Tibial nerve (tissue), 4 donors: ENCODE measurements around the gene BDH1. TPM values are rescaled to one million over a fixed set of nuclear protein-coding genes. Genes with fewer than 3 reads are reported as not detected.
A peak's percentile ranks its signal among the peaks of the same experiment; 100 is the strongest.

Experiments used
- DNase-seq, 2 donors: peaks; one replicate each; pipeline ENCODE4 v3.0.0-alpha.2; 2019; ENCODE audit warnings: low spot score in 2 of 2
- H3K27ac ChIP-seq, 4 donors: fragments of 200-600 bp; sonication (generic) in 3 of 4; one replicate each; pipeline ENCODE4 v1.5.1; 2017 to 2019; ENCODE audit warnings: mild to moderate bottlenecking in 1 of 4
- H3K27me3 ChIP-seq, 2 donors: fragments of 200-600 bp; sonication (generic) in 1 of 2; one replicate each; pipeline versions ENCODE4 v1.5.1 to v1.6.0; 2017 to 2019
- H3K36me3 ChIP-seq, 3 donors: fragments of 200-600 bp; sonication (generic); one replicate each; pipeline ENCODE4 v1.5.1; 2018 to 2019
- H3K4me1 ChIP-seq, 4 donors: fragments of 200-600 bp; sonication (generic) in 3 of 4; one replicate each; pipeline ENCODE4 v1.5.1; 2017 to 2019
- H3K4me3 ChIP-seq, 4 donors: fragments of 200-600 bp; sonication (generic) in 3 of 4; one replicate each; pipeline ENCODE4 v1.5.1; 2017 to 2019; ENCODE audit warnings: mild to moderate bottlenecking in 1 of 4, moderate library complexity in 1 of 4
- H3K9me3 ChIP-seq, 4 donors: fragments of 200-600 bp; sonication (generic) in 3 of 4; one replicate each; pipeline ENCODE4 v1.5.1; 2017 to 2019
- EP300 ChIP-seq, 2 donors: sonication (generic); formaldehyde crosslinking; IDR thresholded peaks; one replicate each; pipeline ENCODE4 v1.6.1; 2017; ENCODE audit warnings: antibody characterized with exemption in 2 of 2, mild to moderate bottlenecking in 1 of 2
- POLR2A ChIP-seq, 2 donors: fragments of 450-650 bp; IDR thresholded peaks; one replicate each; pipeline ENCODE4 v1.6.1; 2017; ENCODE audit warnings: antibody characterized with exemption in 2 of 2, mild to moderate bottlenecking in 2 of 2, moderate library complexity in 2 of 2
- WGBS, 2 donors: methylation state at CpG; one replicate each; pipeline ENCODE4 v1.1.5; 2018; 5-methylcytosine and 5-hydroxymethylcytosine counted together
- total RNA-seq, 4 donors: library from RNA; depleted of rRNA; stranded (reverse); fragments of >200 nt; gene quantifications; one replicate each; pipeline ENCODE4 v1.1.0, GENCODE V29; 2016
- TF ChIP-seq, protein P1 (sequence below), 5 experiments: fragments of 200-600 bp in 3 of 5; fragments of 450-650 bp in 2 of 5; sonication (generic) in 3 of 5; IDR thresholded peaks; one replicate each; pipeline ENCODE4 v1.5.1; 2016 to 2019; ENCODE audit warnings: antibody characterized with exemption in 5 of 5, mild to moderate bottlenecking in 3 of 5, moderate library complexity in 2 of 5

BDH1 gene
- total RNA-seq, 4 donors from 2014 or later: 15.1 to 24.3 (median 18.7) TPM

GRCh38 chr3:197501496-197501878 lies 54.3 kb downstream of the BDH1 start:
- no peaks in the 10 kb centered on the region for H3K36me3 ChIP-seq
- no peak overlapping the region for H3K27ac ChIP-seq
- H3K9me3 ChIP-seq: no peaks in the 10 kb centered on the region
- no peak overlapping the region for H3K4me3 ChIP-seq
- DNase-seq: no peak
- H3K4me1 ChIP-seq: peaks cover 0 to 5% (median 0%) of the 10 kb centered on the region in 4 donors
- whole genome bisulfite sequencing, 2 donors: 90 to 94% methylated on average over 1 of the region's 1 CpG
- no peaks in the 10 kb centered on the region for H3K27me3 ChIP-seq
- TF ChIP-seq POLR2A (IDR thresholded peaks at IDR 0.05) (no peak), EP300 (IDR thresholded peaks at IDR 0.05) (no peak)
- TF ChIP-seq, protein P1, sequence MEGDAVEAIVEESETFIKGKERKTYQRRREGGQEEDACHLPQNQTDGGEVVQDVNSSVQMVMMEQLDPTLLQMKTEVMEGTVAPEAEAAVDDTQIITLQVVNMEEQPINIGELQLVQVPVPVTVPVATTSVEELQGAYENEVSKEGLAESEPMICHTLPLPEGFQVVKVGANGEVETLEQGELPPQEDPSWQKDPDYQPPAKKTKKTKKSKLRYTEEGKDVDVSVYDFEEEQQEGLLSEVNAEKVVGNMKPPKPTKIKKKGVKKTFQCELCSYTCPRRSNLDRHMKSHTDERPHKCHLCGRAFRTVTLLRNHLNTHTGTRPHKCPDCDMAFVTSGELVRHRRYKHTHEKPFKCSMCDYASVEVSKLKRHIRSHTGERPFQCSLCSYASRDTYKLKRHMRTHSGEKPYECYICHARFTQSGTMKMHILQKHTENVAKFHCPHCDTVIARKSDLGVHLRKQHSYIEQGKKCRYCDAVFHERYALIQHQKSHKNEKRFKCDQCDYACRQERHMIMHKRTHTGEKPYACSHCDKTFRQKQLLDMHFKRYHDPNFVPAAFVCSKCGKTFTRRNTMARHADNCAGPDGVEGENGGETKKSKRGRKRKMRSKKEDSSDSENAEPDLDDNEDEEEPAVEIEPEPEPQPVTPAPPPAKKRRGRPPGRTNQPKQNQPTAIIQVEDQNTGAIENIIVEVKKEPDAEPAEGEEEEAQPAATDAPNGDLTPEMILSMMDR (IDR thresholded peaks at IDR 0.05): no peak

- H3K27ac ChIP-seq: no peak overlapping the region
- H3K4me3 ChIP-seq: no peak overlapping the region
- no peaks in the 10 kb centered on the region for H3K36me3 ChIP-seq
- DNase-seq: no peak
- H3K9me3 ChIP-seq: no peaks in the 10 kb centered on the region
- no peak for TF ChIP-seq POLR2A (IDR thresholded peaks at IDR 0.05)
- no peak for TF ChIP-seq EP300 (IDR thresholded peaks at IDR 0.05)
- TF ChIP-seq, protein P1 (IDR thresholded peaks at IDR 0.05): no peak
- no peaks in the 10 kb centered on the region for H3K27me3 ChIP-seq
- H3K4me1 ChIP-seq: peaks cover 0 to 5% (median 0%) of the 10 kb centered on the region in 4 donors
Measured at GRCh38 chr3:197500812-197501211, 55.0 kb downstream of the BDH1 start.

- Histone ChIP-seq H3K4me3 (no peak overlapping the region), H3K27ac (no peak overlapping the region), H3K36me3 (no peaks in the 10 kb centered on the region), H3K9me3 (no peaks in the 10 kb centered on the region), H3K4me1 (peaks cover 0 to 5% (median 0%) of the 10 kb centered on the region in 4 donors), H3K27me3 (no peaks in the 10 kb centered on the region)
- 82 to 94% methylated on average over 8 of the region's 8 CpGs for WGBS, 2 donors
- TF ChIP-seq, protein P1 (IDR thresholded peaks at IDR 0.05): no peak
- TF ChIP-seq EP300 (IDR thresholded peaks at IDR 0.05) (no peak), POLR2A (IDR thresholded peaks at IDR 0.05) (no peak)
- DNase-seq: no peak
Measured at GRCh38 chr3:197499427-197499826, 56.3 kb downstream of the BDH1 start.

- 93% methylated on average over 59 of the region's 60 CpGs for WGBS, 2 donors
Measured at GRCh38 chr3:197498499-197499241, 57.1 kb downstream of the BDH1 start.

GRCh38 chr3:197496746-197497125 lies 59.0 kb downstream of the BDH1 start:
- H3K27me3 ChIP-seq: no peaks in the 10 kb centered on the region
- no peaks in the 10 kb centered on the region for H3K4me1 ChIP-seq
- TF ChIP-seq POLR2A (IDR thresholded peaks at IDR 0.05) (no peak), EP300 (IDR thresholded peaks at IDR 0.05) (no peak)
- TF ChIP-seq, protein P1 (IDR thresholded peaks at IDR 0.05): no peak
- no peaks in the 10 kb centered on the region for H3K36me3 ChIP-seq
- no peaks in the 10 kb centered on the region for H3K9me3 ChIP-seq
- DNase-seq: no peak
- peak overlapping the region in 1 of 4 donors; percentile 20 for H3K27ac ChIP-seq
- WGBS, 2 donors: 78 to 100% methylated on average over 1 of the region's 1 CpG
- no peak overlapping the region for H3K4me3 ChIP-seq

More at GRCh38 chr3:197498499-197499241, 57.1 kb downstream of the BDH1 start:
- DNase-seq: no peak
- TF ChIP-seq EP300 (IDR thresholded peaks at IDR 0.05): no peak
- no peak for TF ChIP-seq POLR2A (IDR thresholded peaks at IDR 0.05)
- TF ChIP-seq, protein P1 (IDR thresholded peaks at IDR 0.05): no peak
- H3K4me1 ChIP-seq: no peaks in the 10 kb centered on the region
- no peak overlapping the region for H3K4me3 ChIP-seq
- no peaks in the 10 kb centered on the region for H3K27me3 ChIP-seq
- no peaks in the 10 kb centered on the region for H3K36me3 ChIP-seq
- no peaks in the 10 kb centered on the region for H3K9me3 ChIP-seq
- no peak overlapping the region for H3K27ac ChIP-seq
